Measurements from ENCODE around the gene PAX3. TPM values are rescaled to one million over a fixed set of nuclear protein-coding genes. Genes with fewer than 3 reads are reported as not detected.

Gene PAX3
- total RNA-seq, 1 donor from 2014 or later = not detected

- H3K4me3 ChIP-seq = no peak overlapping the region
- no peaks in the 10 kb centered on the region for H3K36me3 ChIP-seq
- no peak overlapping the region for H3K27ac ChIP-seq
- no peak for TF ChIP-seq CTCF (IDR thresholded peaks at IDR 0.05)
- TF ChIP-seq POLR2AphosphoS5 (IDR thresholded peaks at IDR 0.05; ENCODE audit: insufficient read depth in 1 of 2, low read depth in 1 of 2) = no peak
- no peak for TF ChIP-seq POLR2A (IDR thresholded peaks at IDR 0.05)
- no peaks in the 10 kb centered on the region for H3K9me3 ChIP-seq
- H3K27me3 ChIP-seq = no peaks in the 10 kb centered on the region
- intact Hi-C loops (cut with DNase I) = no loop called here
- H3K4me1 ChIP-seq = no peaks in the 10 kb centered on the region
- no peak for DNase-seq (ENCODE audit: extremely low spot score in 2 of 2)
Observed at GRCh38 chr2:222217712-222218111, 81.1 kb downstream of the PAX3 start.

GRCh38 chr2:222214885-222215284, 83.9 kb downstream of the PAX3 start:
- intact Hi-C loops (cut with DNase I) = no loop called here
- Histone ChIP-seq H3K27ac (no peak overlapping the region), H3K27me3 (no peaks in the 10 kb centered on the region)

GRCh38 chr2:222213049-222213448, 85.7 kb downstream of the PAX3 start:
- no peak for TF ChIP-seq POLR2A (IDR thresholded peaks at IDR 0.05)
- TF ChIP-seq CTCF (IDR thresholded peaks at IDR 0.05) = no peak
- no peak for TF ChIP-seq POLR2AphosphoS5 (IDR thresholded peaks at IDR 0.05; ENCODE audit: insufficient read depth in 1 of 2, low read depth in 1 of 2)
- Histone ChIP-seq H3K36me3 (no peaks in the 10 kb centered on the region), H3K9me3 (no peaks in the 10 kb centered on the region), H3K4me3 (no peak overlapping the region), H3K4me1 (no peaks in the 10 kb centered on the region), H3K27ac (no peak overlapping the region), H3K27me3 (no peaks in the 10 kb centered on the region)
- no peak for DNase-seq (ENCODE audit: extremely low spot score in 2 of 2)
- intact Hi-C loops (cut with DNase I) = no loop called here

More at GRCh38 chr2:222214885-222215284, 83.9 kb downstream of the PAX3 start:
- TF ChIP-seq CTCF (IDR thresholded peaks at IDR 0.05) (no peak), POLR2A (IDR thresholded peaks at IDR 0.05) (no peak), POLR2AphosphoS5 (IDR thresholded peaks at IDR 0.05; ENCODE audit: insufficient read depth in 1 of 2, low read depth in 1 of 2) (no peak)
- no peaks in the 10 kb centered on the region for H3K36me3 ChIP-seq
- H3K9me3 ChIP-seq = no peaks in the 10 kb centered on the region
- DNase-seq (ENCODE audit: extremely low spot score in 2 of 2) = no peak
- H3K4me1 ChIP-seq = no peaks in the 10 kb centered on the region
- H3K4me3 ChIP-seq = no peak overlapping the region

- intact Hi-C loops (cut with DNase I) = no loop called here
- TF ChIP-seq POLR2A (IDR thresholded peaks at IDR 0.05) = no peak
- no peak for TF ChIP-seq CTCF (IDR thresholded peaks at IDR 0.05)
- no peaks in the 10 kb centered on the region for H3K27me3 ChIP-seq
- H3K36me3 ChIP-seq = no peaks in the 10 kb centered on the region
- no peaks in the 10 kb centered on the region for H3K4me1 ChIP-seq
- H3K4me3 ChIP-seq = no peak overlapping the region
- H3K27ac ChIP-seq = no peak overlapping the region
- H3K9me3 ChIP-seq = no peaks in the 10 kb centered on the region
- no peak for DNase-seq (ENCODE audit: extremely low spot score in 2 of 2)
Observed at GRCh38 chr2:222212571-222212970, 86.2 kb downstream of the PAX3 start.

- no peak for DNase-seq (ENCODE audit: extremely low spot score in 2 of 2)
- Histone ChIP-seq H3K4me1 (no peaks in the 10 kb centered on the region), H3K4me3 (no peak overlapping the region), H3K9me3 (no peaks in the 10 kb centered on the region), H3K27ac (no peak overlapping the region), H3K36me3 (no peaks in the 10 kb centered on the region), H3K27me3 (no peaks in the 10 kb centered on the region)
- intact Hi-C loops (cut with DNase I) = no loop called here
- no peak for TF ChIP-seq POLR2A (IDR thresholded peaks at IDR 0.05)
- TF ChIP-seq POLR2AphosphoS5 (IDR thresholded peaks at IDR 0.05; ENCODE audit: insufficient read depth in 1 of 2, low read depth in 1 of 2) = no peak
- no peak for TF ChIP-seq CTCF (IDR thresholded peaks at IDR 0.05)
Observed at GRCh38 chr2:222208010-222208690, 90.6 kb downstream of the PAX3 start.

All from vagina (tissue), 2 donors.